ENCODE measurements around the gene NCOA7.
"Not testable (repeated sequence)": the region's sequence is repeated elsewhere in the genome, so short reads cannot be mapped to it uniquely, and the experiment has no call there.

The NCOA7 gene

DNA sequence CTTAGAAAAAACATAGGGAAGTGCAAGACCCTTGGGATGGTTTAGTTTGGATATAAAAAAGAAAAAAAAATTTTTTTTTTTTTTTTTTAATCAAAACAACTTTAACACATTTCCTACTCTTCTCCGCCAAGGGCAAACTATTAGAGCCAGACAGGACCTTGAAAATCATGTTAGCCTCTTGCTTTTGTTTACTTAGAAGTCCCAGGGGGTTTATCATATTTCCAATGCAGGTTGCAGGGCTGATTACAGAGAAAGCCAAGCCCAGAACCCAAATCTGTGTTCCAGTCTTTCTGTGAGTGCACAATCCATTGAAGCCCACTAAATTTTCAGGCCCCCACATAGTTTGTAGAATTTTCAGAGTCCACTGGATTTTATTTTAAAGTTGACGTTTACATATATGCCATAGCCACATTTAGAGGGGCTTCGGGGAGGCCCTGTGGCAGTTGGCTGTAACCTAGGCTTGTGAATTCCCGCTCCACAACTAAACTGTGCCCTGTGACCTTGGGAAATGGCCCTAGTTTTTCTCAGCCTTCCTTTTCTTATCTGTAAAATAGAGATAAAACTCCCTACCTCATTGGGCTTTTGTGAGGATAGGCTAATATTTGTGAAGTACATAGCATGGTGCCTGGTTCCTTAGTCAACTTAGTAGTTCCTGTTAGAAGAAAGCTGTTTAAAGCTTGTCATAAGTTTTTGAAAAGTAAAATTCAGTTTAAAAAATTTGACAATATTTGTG lies 55.7 kb downstream of the NCOA7 start:
- Histone ChIP-seq H3K36me3 (ENCODE audit: control insufficient read depth in 5 of 5, insufficient read depth in 5 of 5, low read length in 5 of 5) (no peaks in the 10 kb centered on the region), H3K9me3 (ENCODE audit: control insufficient read depth in 5 of 5, low read length in 5 of 5) (no peaks in the 10 kb centered on the region), H3K9ac (ENCODE audit: low read length in 5 of 5) (no peak overlapping the region), H3K4me3 (ENCODE audit: low read depth in 1 of 5, low read length in 5 of 5) (no peak overlapping the region), H3K27me3 (ENCODE audit: control insufficient read depth in 5 of 5, insufficient read depth in 4 of 5, low read length in 5 of 5) (no peaks in the 10 kb centered on the region), H3K27ac (ENCODE audit: low read depth, low read length) (peak overlapping the region; percentile 43), H3K4me1 (ENCODE audit: control insufficient read depth in 5 of 5, insufficient read depth in 5 of 5, low read length in 5 of 5) (peaks cover 0 to 34% (median 31%) of the 10 kb centered on the region in 5 donors)

DNA sequence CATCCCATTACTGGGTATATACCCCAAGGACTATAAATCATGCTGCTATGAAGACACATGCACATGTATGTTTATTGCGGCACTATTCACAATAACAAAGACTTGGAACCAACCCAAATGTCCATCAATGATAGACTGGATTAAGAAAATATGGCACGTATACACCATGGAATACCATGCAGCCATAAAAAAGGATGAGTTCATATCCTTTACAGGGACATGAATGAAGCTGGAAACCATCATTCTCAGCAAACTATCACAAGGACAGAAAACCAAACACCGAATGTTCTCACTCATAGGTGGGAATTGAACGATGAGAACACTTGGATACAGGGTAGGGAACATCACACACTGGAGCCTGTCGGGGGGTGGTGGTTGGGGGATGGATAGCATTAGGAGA lies 57.5 kb downstream of the NCOA7 start:
- H3K27ac ChIP-seq (ENCODE audit: low read depth, low read length); H3K36me3 ChIP-seq (ENCODE audit: control insufficient read depth in 5 of 5, insufficient read depth in 5 of 5, low read length in 5 of 5); H3K9ac ChIP-seq (ENCODE audit: low read length in 5 of 5); H3K27me3 ChIP-seq (ENCODE audit: control insufficient read depth in 5 of 5, insufficient read depth in 4 of 5, low read length in 5 of 5); H3K9me3 ChIP-seq (ENCODE audit: control insufficient read depth in 5 of 5, low read length in 5 of 5); H3K4me3 ChIP-seq (ENCODE audit: low read depth in 1 of 5, low read length in 5 of 5): not testable (repeated sequence)
- peaks cover 0 to 33% (median 31%) of the 10 kb centered on the region in 5 donors for H3K4me1 ChIP-seq (ENCODE audit: control insufficient read depth in 5 of 5, insufficient read depth in 5 of 5, low read length in 5 of 5)

DNA sequence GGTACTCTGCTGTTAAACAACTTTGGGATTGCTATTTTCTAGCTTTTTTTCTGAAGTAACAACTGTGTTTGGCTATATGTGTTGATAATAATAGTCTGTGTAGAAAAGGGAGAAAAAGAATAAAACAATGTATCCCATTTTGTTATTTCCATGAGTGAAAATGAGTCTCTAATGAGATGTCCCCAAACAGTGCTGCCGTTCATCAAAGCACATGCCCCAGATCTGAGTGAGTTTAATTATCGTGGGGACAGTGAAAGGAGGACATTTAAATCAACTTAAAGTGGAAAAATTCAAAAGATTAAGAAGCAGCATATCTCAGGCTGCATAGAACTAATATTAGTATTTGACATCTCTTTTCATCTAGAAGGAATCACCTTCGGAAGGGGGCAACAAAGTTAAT lies 59.6 kb downstream of the NCOA7 start:
- H3K9ac ChIP-seq (ENCODE audit: low read length in 5 of 5), result no peak overlapping the region
- no peaks in the 10 kb centered on the region for H3K9me3 ChIP-seq (ENCODE audit: control insufficient read depth in 5 of 5, low read length in 5 of 5)
- no peak overlapping the region for H3K4me3 ChIP-seq (ENCODE audit: low read depth in 1 of 5, low read length in 5 of 5)
- H3K36me3 ChIP-seq (ENCODE audit: control insufficient read depth in 5 of 5, insufficient read depth in 5 of 5, low read length in 5 of 5), result no peaks in the 10 kb centered on the region
- peaks cover 0 to 24% (median 16%) of the 10 kb centered on the region in 5 donors for H3K4me1 ChIP-seq (ENCODE audit: control insufficient read depth in 5 of 5, insufficient read depth in 5 of 5, low read length in 5 of 5)
- H3K27ac ChIP-seq (ENCODE audit: low read depth, low read length), result no peak overlapping the region
- no peaks in the 10 kb centered on the region for H3K27me3 ChIP-seq (ENCODE audit: control insufficient read depth in 5 of 5, insufficient read depth in 4 of 5, low read length in 5 of 5)

DNA sequence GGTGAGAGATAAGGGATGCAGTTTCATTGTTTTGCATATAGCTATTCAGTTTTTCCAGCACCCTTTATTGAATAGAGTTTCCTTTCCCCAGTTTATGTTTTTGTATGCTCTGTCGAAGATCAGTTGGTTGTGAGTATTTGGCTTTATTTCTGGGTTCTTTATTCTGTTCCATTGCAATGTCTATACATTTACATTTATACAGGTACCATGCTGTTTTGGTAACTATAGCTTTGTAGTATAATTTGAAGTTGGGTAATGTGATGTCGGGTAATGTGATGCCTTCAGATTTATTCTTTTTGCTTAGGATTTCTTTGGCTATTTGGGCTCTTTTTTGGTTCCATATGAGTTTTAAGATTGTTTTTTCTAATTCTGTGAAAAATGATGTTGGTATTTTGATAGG lies 61.8 kb downstream of the NCOA7 start:
- Histone ChIP-seq H3K36me3 (ENCODE audit: control insufficient read depth in 5 of 5, insufficient read depth in 5 of 5, low read length in 5 of 5) (peaks cover 0 to 12% (median 4%) of the 10 kb centered on the region in 5 donors), H3K9me3 (ENCODE audit: control insufficient read depth in 5 of 5, low read length in 5 of 5) (no peaks in the 10 kb centered on the region), H3K27ac (ENCODE audit: low read depth, low read length) (no peak overlapping the region), H3K4me1 (ENCODE audit: control insufficient read depth in 5 of 5, insufficient read depth in 5 of 5, low read length in 5 of 5) (peaks cover 0 to 10% (median 4%) of the 10 kb centered on the region in 5 donors), H3K9ac (ENCODE audit: low read length in 5 of 5) (no peak overlapping the region), H3K4me3 (ENCODE audit: low read depth in 1 of 5, low read length in 5 of 5) (no peak overlapping the region), H3K27me3 (ENCODE audit: control insufficient read depth in 5 of 5, insufficient read depth in 4 of 5, low read length in 5 of 5) (no peaks in the 10 kb centered on the region)

DNA sequence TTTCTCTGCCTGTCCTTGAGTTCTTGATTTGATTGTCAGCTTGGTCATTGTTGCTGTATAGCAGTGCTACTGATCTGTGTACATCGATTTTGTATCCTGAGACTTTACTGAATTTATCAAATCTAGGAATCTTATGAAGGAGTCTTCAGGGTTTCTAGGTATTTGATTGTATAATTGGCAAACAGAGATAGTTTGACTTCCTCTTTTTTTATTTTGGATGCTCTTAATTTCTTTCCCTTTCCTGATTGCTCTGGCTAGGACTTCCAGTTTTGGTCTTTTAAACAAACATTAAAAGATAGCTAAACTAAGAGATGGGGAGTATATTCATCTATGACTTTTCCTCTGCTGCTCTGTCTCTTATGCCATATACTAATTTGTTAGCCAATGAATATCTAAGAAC lies 62.4 kb downstream of the NCOA7 start:
- H3K4me3 ChIP-seq (ENCODE audit: low read depth in 1 of 5, low read length in 5 of 5), result no peak overlapping the region
- H3K36me3 ChIP-seq (ENCODE audit: control insufficient read depth in 5 of 5, insufficient read depth in 5 of 5, low read length in 5 of 5), result peaks cover 0 to 12% (median 6%) of the 10 kb centered on the region in 5 donors
- H3K27ac ChIP-seq (ENCODE audit: low read depth, low read length), result no peak overlapping the region
- H3K9me3 ChIP-seq (ENCODE audit: control insufficient read depth in 5 of 5, low read length in 5 of 5), result no peaks in the 10 kb centered on the region
- H3K4me1 ChIP-seq (ENCODE audit: control insufficient read depth in 5 of 5, insufficient read depth in 5 of 5, low read length in 5 of 5), result peaks cover 0 to 10% (median 4%) of the 10 kb centered on the region in 5 donors
- H3K27me3 ChIP-seq (ENCODE audit: control insufficient read depth in 5 of 5, insufficient read depth in 4 of 5, low read length in 5 of 5), result no peaks in the 10 kb centered on the region
- H3K9ac ChIP-seq (ENCODE audit: low read length in 5 of 5), result no peak overlapping the region

DNA sequence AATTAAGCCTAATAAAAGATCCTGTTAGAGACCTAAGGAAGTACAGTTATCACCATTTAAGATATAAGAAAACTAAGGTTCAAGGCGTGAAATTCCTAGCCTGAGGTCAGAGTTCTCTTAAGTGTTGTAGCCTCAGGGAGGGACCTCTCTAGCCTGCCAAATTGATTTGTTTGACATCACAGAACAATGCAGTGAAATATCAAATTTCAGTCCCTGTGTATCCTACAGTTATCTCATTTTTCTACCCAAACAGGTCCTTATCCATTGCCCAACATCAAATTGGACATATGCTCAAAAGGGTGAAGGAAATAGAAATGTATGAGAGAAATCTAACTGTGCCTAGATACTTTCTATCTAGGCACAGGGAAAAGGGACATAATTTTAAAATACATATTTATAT lies 63.0 kb downstream of the NCOA7 start:
- peaks cover 0 to 10% (median 7%) of the 10 kb centered on the region in 5 donors for H3K4me1 ChIP-seq (ENCODE audit: control insufficient read depth in 5 of 5, insufficient read depth in 5 of 5, low read length in 5 of 5)
- no peak overlapping the region for H3K9ac ChIP-seq (ENCODE audit: low read length in 5 of 5)
- H3K4me3 ChIP-seq (ENCODE audit: low read depth in 1 of 5, low read length in 5 of 5), result no peak overlapping the region
- H3K27ac ChIP-seq (ENCODE audit: low read depth, low read length), result no peak overlapping the region
- H3K9me3 ChIP-seq (ENCODE audit: control insufficient read depth in 5 of 5, low read length in 5 of 5), result no peaks in the 10 kb centered on the region
- H3K36me3 ChIP-seq (ENCODE audit: control insufficient read depth in 5 of 5, insufficient read depth in 5 of 5, low read length in 5 of 5), result peaks cover 0 to 12% (median 6%) of the 10 kb centered on the region in 5 donors
- no peaks in the 10 kb centered on the region for H3K27me3 ChIP-seq (ENCODE audit: control insufficient read depth in 5 of 5, insufficient read depth in 4 of 5, low read length in 5 of 5)

DNA sequence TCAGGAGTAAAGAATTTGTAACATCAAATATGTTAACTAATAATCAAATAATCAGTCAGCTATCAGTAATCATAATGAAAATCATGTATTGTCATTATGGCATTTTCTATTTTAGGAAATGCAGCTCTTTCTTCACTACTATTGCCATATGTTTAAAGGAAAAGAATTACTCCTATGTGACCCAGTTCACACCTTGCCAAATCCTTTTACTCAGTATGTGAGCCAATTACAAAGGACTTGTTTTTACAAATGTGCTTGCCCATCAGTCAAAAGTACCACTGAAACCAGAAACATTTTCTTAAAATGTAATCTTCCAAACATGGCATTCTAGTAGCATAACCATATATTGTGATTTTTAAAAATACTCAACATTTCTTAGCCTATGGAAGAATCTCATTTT lies 63.6 kb downstream of the NCOA7 start:
- no peaks in the 10 kb centered on the region for H3K9me3 ChIP-seq (ENCODE audit: control insufficient read depth in 5 of 5, low read length in 5 of 5)
- H3K9ac ChIP-seq (ENCODE audit: low read length in 5 of 5), result no peak overlapping the region
- H3K4me1 ChIP-seq (ENCODE audit: control insufficient read depth in 5 of 5, insufficient read depth in 5 of 5, low read length in 5 of 5), result peaks cover 0 to 8% (median 3%) of the 10 kb centered on the region in 5 donors
- H3K27ac ChIP-seq (ENCODE audit: low read depth, low read length), result no peak overlapping the region
- H3K4me3 ChIP-seq (ENCODE audit: low read depth in 1 of 5, low read length in 5 of 5), result no peak overlapping the region
- H3K27me3 ChIP-seq (ENCODE audit: control insufficient read depth in 5 of 5, insufficient read depth in 4 of 5, low read length in 5 of 5), result no peaks in the 10 kb centered on the region
- peaks cover 0 to 12% (median 6%) of the 10 kb centered on the region in 5 donors for H3K36me3 ChIP-seq (ENCODE audit: control insufficient read depth in 5 of 5, insufficient read depth in 5 of 5, low read length in 5 of 5)

DNA sequence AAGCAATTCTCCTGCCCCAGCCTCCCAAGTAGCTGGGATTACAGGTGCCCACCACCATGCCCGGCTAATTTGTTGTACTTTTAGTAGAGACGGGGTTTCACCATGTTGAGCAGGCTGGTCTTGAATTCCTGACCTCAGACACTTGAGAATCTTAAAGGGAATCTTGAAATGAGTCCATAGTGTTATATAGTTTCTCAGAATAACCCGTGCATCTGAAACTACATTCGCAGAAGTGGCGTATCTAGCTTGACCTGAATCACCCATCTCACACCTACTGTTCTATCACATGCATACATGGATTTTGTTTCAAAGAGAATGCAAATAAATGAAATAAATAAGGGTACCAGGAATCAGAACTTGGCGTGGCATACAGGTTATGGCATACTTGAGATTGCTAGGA lies 65.0 kb downstream of the NCOA7 start:
- no peaks in the 10 kb centered on the region for H3K27me3 ChIP-seq (ENCODE audit: control insufficient read depth in 5 of 5, insufficient read depth in 4 of 5, low read length in 5 of 5)
- H3K4me1 ChIP-seq (ENCODE audit: control insufficient read depth in 5 of 5, insufficient read depth in 5 of 5, low read length in 5 of 5), result peaks cover 0 to 8% (median 3%) of the 10 kb centered on the region in 5 donors
- peaks cover 0 to 12% (median 6%) of the 10 kb centered on the region in 5 donors for H3K36me3 ChIP-seq (ENCODE audit: control insufficient read depth in 5 of 5, insufficient read depth in 5 of 5, low read length in 5 of 5)
- H3K9ac ChIP-seq (ENCODE audit: low read length in 5 of 5), result no peak overlapping the region
- no peaks in the 10 kb centered on the region for H3K9me3 ChIP-seq (ENCODE audit: control insufficient read depth in 5 of 5, low read length in 5 of 5)
- H3K27ac ChIP-seq (ENCODE audit: low read depth, low read length), result no peak overlapping the region
- no peak overlapping the region for H3K4me3 ChIP-seq (ENCODE audit: low read depth in 1 of 5, low read length in 5 of 5)

DNA sequence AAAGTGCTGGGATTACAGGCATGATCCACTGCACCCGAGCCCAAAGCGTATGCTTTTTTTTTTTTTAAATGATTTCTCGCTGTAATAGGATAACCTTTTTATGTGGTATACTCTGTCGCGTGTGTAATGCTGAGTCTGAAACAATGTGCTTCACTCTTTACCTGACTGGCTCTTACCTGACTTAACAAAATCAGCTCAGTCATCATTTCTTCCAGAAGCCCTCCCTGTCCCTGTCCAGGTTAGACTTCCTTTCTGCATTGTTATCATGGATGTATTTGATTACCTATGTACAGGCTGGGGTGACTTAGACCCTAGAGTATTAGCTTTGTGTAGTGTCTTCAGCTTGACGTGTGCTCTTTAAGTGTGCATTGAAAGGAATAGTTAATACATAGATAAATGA lies 67.1 kb downstream of the NCOA7 start:
- H3K4me3 ChIP-seq (ENCODE audit: low read depth in 1 of 5, low read length in 5 of 5), result no peak overlapping the region
- H3K27ac ChIP-seq (ENCODE audit: low read depth, low read length), result no peak overlapping the region
- H3K27me3 ChIP-seq (ENCODE audit: control insufficient read depth in 5 of 5, insufficient read depth in 4 of 5, low read length in 5 of 5), result no peaks in the 10 kb centered on the region
- peaks cover 0 to 8% (median 3%) of the 10 kb centered on the region in 5 donors for H3K4me1 ChIP-seq (ENCODE audit: control insufficient read depth in 5 of 5, insufficient read depth in 5 of 5, low read length in 5 of 5)
- no peak overlapping the region for H3K9ac ChIP-seq (ENCODE audit: low read length in 5 of 5)
- no peaks in the 10 kb centered on the region for H3K9me3 ChIP-seq (ENCODE audit: control insufficient read depth in 5 of 5, low read length in 5 of 5)
- H3K36me3 ChIP-seq (ENCODE audit: control insufficient read depth in 5 of 5, insufficient read depth in 5 of 5, low read length in 5 of 5), result peaks cover 0 to 12% (median 6%) of the 10 kb centered on the region in 5 donors

DNA sequence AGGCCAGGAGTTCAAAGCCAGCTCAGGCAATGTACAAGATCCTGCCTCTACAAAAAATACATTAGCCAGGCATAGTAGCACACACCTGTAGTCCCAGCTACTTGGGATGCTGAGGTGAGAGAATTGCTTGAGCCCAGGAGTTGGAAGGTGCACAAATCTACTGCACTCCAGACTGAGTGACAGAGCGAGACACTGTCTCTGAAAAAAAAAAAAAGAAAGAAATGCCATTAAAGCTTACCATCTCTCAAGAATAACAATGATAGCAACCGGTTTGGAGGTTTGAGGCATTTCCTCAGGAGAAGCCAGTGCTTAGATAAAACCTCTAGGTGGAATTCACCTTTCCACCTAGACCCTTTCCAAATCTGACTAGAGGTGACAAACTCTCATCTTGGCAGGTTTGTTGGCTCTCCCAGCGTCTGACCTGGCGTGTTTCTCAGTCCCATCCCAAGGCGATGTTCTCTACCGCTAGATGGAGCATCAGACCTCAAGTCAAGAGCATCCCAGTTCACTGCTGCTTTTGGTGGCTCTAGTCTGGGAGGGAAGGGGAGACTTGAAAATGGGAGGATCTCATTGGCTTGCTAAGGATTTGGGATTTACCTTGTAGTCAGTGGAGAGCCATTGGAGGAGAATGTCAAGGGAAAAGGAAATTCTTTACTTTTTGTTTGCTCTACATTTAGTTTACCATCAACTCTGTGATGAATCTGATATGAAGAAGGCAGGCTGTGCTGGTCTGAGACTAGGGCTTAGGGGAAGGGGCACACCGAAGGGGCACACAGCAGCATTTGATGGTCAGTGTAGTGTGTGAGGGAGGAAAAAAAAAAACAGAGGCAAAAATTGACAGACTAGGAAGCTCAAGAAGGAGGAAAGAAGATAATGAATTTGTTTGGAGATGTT lies 67.9 kb downstream of the NCOA7 start:
- Histone ChIP-seq H3K27me3 (ENCODE audit: control insufficient read depth in 5 of 5, insufficient read depth in 4 of 5, low read length in 5 of 5) (no peaks in the 10 kb centered on the region), H3K9me3 (ENCODE audit: control insufficient read depth in 5 of 5, low read length in 5 of 5) (no peaks in the 10 kb centered on the region), H3K36me3 (ENCODE audit: control insufficient read depth in 5 of 5, insufficient read depth in 5 of 5, low read length in 5 of 5) (peaks cover 0 to 12% (median 6%) of the 10 kb centered on the region in 5 donors), H3K27ac (ENCODE audit: low read depth, low read length) (no peak overlapping the region), H3K4me1 (ENCODE audit: control insufficient read depth in 5 of 5, insufficient read depth in 5 of 5, low read length in 5 of 5) (peaks cover 0 to 5% (median 1%) of the 10 kb centered on the region in 5 donors), H3K9ac (ENCODE audit: low read length in 5 of 5) (no peak overlapping the region), H3K4me3 (ENCODE audit: low read depth in 1 of 5, low read length in 5 of 5) (no peak overlapping the region)

All from subcutaneous abdominal adipose tissue (tissue), 5 donors.